Ishikawa (cell line): ENCODE measurements around the gene SYNDIG1.

Experiments used
- CEBPB ChIP-seq: IDR thresholded peaks from 2 replicates; pipeline ENCODE4 v1.6.1; 2012
- CREB1 ChIP-seq: IDR thresholded peaks from 2 replicates; pipeline ENCODE4 v1.6.1; 2012; ENCODE audit warnings: low read depth
- EGR1 ChIP-seq: IDR thresholded peaks from 2 replicates; pipeline ENCODE4 v1.6.1; 2012
- EP300 ChIP-seq: IDR thresholded peaks from 2 replicates; pipeline ENCODE4 v1.6.1; 2012; ENCODE audit warnings: borderline replicate concordance
- FOXM1 ChIP-seq: IDR thresholded peaks from 2 replicates; pipeline ENCODE4 v1.6.1; 2012; ENCODE audit warnings: low read depth, borderline replicate concordance
- MAX ChIP-seq: IDR thresholded peaks from 2 replicates; pipeline ENCODE4 v1.6.1; 2012
- NFIC ChIP-seq: IDR thresholded peaks from 2 replicates; pipeline ENCODE4 v1.6.1; 2012
- RAD21 ChIP-seq: IDR thresholded peaks from 2 replicates; pipeline ENCODE4 v1.6.1; 2012; ENCODE audit warnings: low read depth
- REST ChIP-seq: IDR thresholded peaks from 2 replicates; pipeline ENCODE4 v1.6.1; 2012; ENCODE audit warnings: low read depth, mild to moderate bottlenecking
- TAF1 ChIP-seq: IDR thresholded peaks from 2 replicates; pipeline ENCODE4 v1.6.1; 2012; ENCODE audit warnings: low read depth, mild to moderate bottlenecking
- TCF12 ChIP-seq: IDR thresholded peaks from 2 replicates; pipeline ENCODE4 v1.6.1; 2012; ENCODE audit warnings: low read depth
- TEAD4 ChIP-seq: IDR thresholded peaks from 2 replicates; pipeline ENCODE4 v1.6.1; 2012
- USF1 ChIP-seq: IDR thresholded peaks from 2 replicates; pipeline ENCODE4 v1.6.1; 2012
- YY1 ChIP-seq: IDR thresholded peaks from 2 replicates; pipeline ENCODE4 v1.6.1; 2012; ENCODE audit warnings: low read depth
- ZBTB7A ChIP-seq: IDR thresholded peaks from 2 replicates; pipeline ENCODE4 v1.6.1; 2012; ENCODE audit warnings: low read depth

Gene SYNDIG1

GRCh38 chr20:24627926-24628325 is 158.5 kb downstream of the SYNDIG1 start:
- TF ChIP-seq CREB1 (no peak), TAF1 (no peak), FOXM1 (no peak), EGR1 (no peak), REST (no peak), EP300 (no peak), YY1 (no peak), TEAD4 (no peak), USF1 (no peak), CEBPB (no peak), ZBTB7A (no peak), RAD21 (no peak), MAX (no peak), NFIC (no peak), TCF12 (no peak)

GRCh38 chr20:24628985-24629384 is 159.6 kb downstream of the SYNDIG1 start:
- no peak for TF ChIP-seq ZBTB7A
- no peak for TF ChIP-seq EGR1
- TF ChIP-seq CEBPB: no peak
- TF ChIP-seq TAF1: no peak
- no peak for TF ChIP-seq CREB1
- TF ChIP-seq NFIC: no peak

- TF ChIP-seq MAX (no peak), CEBPB (no peak), EGR1 (no peak), TEAD4 (no peak), TCF12 (no peak), FOXM1 (no peak), CREB1 (no peak), USF1 (no peak), REST (no peak), ZBTB7A (no peak), TAF1 (no peak), YY1 (no peak), RAD21 (no peak), NFIC (no peak), EP300 (no peak)
Observed at GRCh38 chr20:24629668-24630067, 160.2 kb downstream of the SYNDIG1 start.

GRCh38 chr20:24630486-24631172 is 161.2 kb downstream of the SYNDIG1 start:
- no peak for TF ChIP-seq CEBPB
- TF ChIP-seq REST: no peak
- TF ChIP-seq YY1: no peak
- no peak for TF ChIP-seq RAD21
- no peak for TF ChIP-seq TEAD4
- no peak for TF ChIP-seq TCF12
- no peak for TF ChIP-seq FOXM1
- no peak for TF ChIP-seq MAX
- no peak for TF ChIP-seq NFIC
- TF ChIP-seq USF1: no peak
- TF ChIP-seq TAF1: no peak
- no peak for TF ChIP-seq EP300
- no peak for TF ChIP-seq CREB1
- no peak for TF ChIP-seq ZBTB7A
- TF ChIP-seq EGR1: no peak
